HCT116 (cell line): ENCODE measurements around the gene STUM. TPM values are rescaled to one million over a fixed set of nuclear protein-coding genes. Genes with fewer than 3 reads are reported as not detected.

Experiments used
- ATAC-seq: fragments of 200-7000 bp; cut with Tn5 transposase; 2 replicates; pipeline ENCODE4 v1.9.1; 2020; ENCODE audit warnings: mild to moderate bottlenecking, moderate library complexity
- BruUV-seq: library from RNA; stranded (reverse); fragments of 400-500 nt; replicated peaks from 2 replicates; lab custom pipeline; 2021; lab: Mats Ljungman, UMichigan
- CTCF ChIA-PET: fragments of 300-600 bp; sonication (Branson Sonifier 250); formaldehyde crosslinking; loops from one replicate; lab custom pipeline; 2021; ENCODE audit warnings: antibody characterized with exemption; lab: Charles Lee
- POLR2A ChIA-PET: fragments of 300-600, 350-600 bp; sonication (Branson Sonifier 250); formaldehyde crosslinking; loops from one replicate; lab custom pipeline; 2021; ENCODE audit warnings: antibody characterized with exemption; lab: Charles Lee
- RAD21 ChIA-PET, 2 experiments: fragments of 300-600 bp; sonication (Branson Sonifier 250); formaldehyde crosslinking; loops; one replicate each; lab custom pipeline; 2023; ENCODE audit warnings: low total read pairs in 2 of 2; ENCODE audit not compliant: uncharacterized antibody in 2 of 2, unreplicated experiment in 2 of 2, low non-redundant PET in 1 of 2; lab: Charles Lee
- DNase-seq: peaks from one replicate; pipeline ENCODE4 v3.0.0-alpha.2; 2010; ENCODE audit warnings: low read depth, low spot score
- H2AFZ ChIP-seq: fragments of 200-600 bp; shearing (Covaris generic), sonication (generic); 2 replicates; pipeline ENCODE4 v1.6.1; 2017; ENCODE audit warnings: low read depth, mixed run types, mixed read lengths, antibody characterized with exemption, low read length; ENCODE audit not compliant: poor library complexity, severe bottlenecking
- H3K27ac ChIP-seq: 2 replicates; pipeline ENCODE4 v1.5.1; 2012; ENCODE audit warnings: low read depth, low read length
- H3K27me3 ChIP-seq: fragments of 200-600 bp; sonication (generic); 2 replicates; pipeline ENCODE4 v1.6.1; 2016; ENCODE audit warnings: mixed run types, low read length, mixed read lengths; ENCODE audit not compliant: insufficient read depth
- H3K36me3 ChIP-seq, 2 experiments: fragments of 200-500 bp in 1 of 2; fragments of 200-600 bp in 1 of 2; sonication (Bioruptor generic) in 1 of 2; sonication (generic) in 1 of 2; 2 replicates each; pipeline versions ENCODE4 v1.5.1 to v1.6.1; 2014 to 2016; ENCODE audit warnings: low read length in 2 of 2, inconsistent platforms in 1 of 2, mixed read lengths in 1 of 2, mixed run types in 1 of 2; ENCODE audit not compliant: insufficient read depth in 2 of 2, control insufficient read depth in 1 of 2
- H3K4me1 ChIP-seq, 2 experiments: fragments of 200-600 bp in 1 of 2; sonication (generic) in 1 of 2; 2 replicates each; pipeline versions ENCODE4 v1.5.1 to v1.6.1; 2012 to 2017; ENCODE audit warnings: low read length in 2 of 2, inconsistent platforms in 1 of 2, mild to moderate bottlenecking in 1 of 2, mixed read lengths in 1 of 2, mixed run types in 1 of 2, moderate library complexity in 1 of 2; ENCODE audit not compliant: insufficient read depth in 2 of 2, control insufficient read depth in 1 of 2
- H3K4me2 ChIP-seq: fragments of 200-600 bp; sonication (generic); 2 replicates; pipeline ENCODE4 v1.6.1; 2017; ENCODE audit warnings: mixed run types, low read length, mixed read lengths
- H3K4me3 ChIP-seq, 2 experiments: fragments of 200-600 bp in 1 of 2; sonication (generic) in 1 of 2; replicated peaks in 1 of 2; 2 replicates each; pipeline ENCODE4 v1.5.1; 2011 to 2016; ENCODE audit warnings: low read length in 2 of 2, control low read depth in 1 of 2, low read depth in 1 of 2, mild to moderate bottlenecking in 1 of 2, mixed read lengths in 1 of 2, mixed run types in 1 of 2
- H3K79me2 ChIP-seq: fragments of 200-600 bp; sonication (generic); 2 replicates; pipeline ENCODE4 v1.6.1; 2017; ENCODE audit warnings: mild to moderate bottlenecking, mixed run types, low read length, moderate library complexity, mixed read lengths; ENCODE audit not compliant: insufficient read depth
- H3K9ac ChIP-seq: fragments of 200-600 bp; sonication (generic); 2 replicates; pipeline ENCODE4 v1.6.1; 2016; ENCODE audit warnings: low read length, mixed read lengths
- H3K9me2 ChIP-seq: fragments of 200-600 bp; sonication (generic), shearing (Covaris generic); 2 replicates; pipeline ENCODE4 v1.6.1; 2017; ENCODE audit warnings: mixed run types, mild to moderate bottlenecking, moderate library complexity; ENCODE audit not compliant: insufficient read depth
- H3K9me3 ChIP-seq, 2 experiments: fragments of 200-500 bp in 1 of 2; fragments of 200-600 bp in 1 of 2; sonication (Bioruptor generic) in 1 of 2; sonication (generic) in 1 of 2; 2 replicates each; pipeline ENCODE4 v1.6.1; 2014 to 2017; ENCODE audit warnings: low read length in 2 of 2, mixed read lengths in 2 of 2, inconsistent platforms in 1 of 2, low read depth in 1 of 2, mild to moderate bottlenecking in 1 of 2, mixed run types in 1 of 2, moderate library complexity in 1 of 2; ENCODE audit not compliant: control insufficient read depth in 1 of 2, insufficient read depth in 1 of 2
- H4K20me1 ChIP-seq: fragments of 200-600 bp; sonication (generic), shearing (Covaris generic); 2 replicates; pipeline ENCODE4 v1.6.1; 2017; ENCODE audit warnings: mixed run types, mild to moderate bottlenecking, moderate library complexity; ENCODE audit not compliant: insufficient read depth
- CEBPB ChIP-seq: IDR thresholded peaks from 2 replicates; pipeline ENCODE4 v1.6.1; 2012; ENCODE audit warnings: low read depth
- ELF1 ChIP-seq: IDR thresholded peaks from 2 replicates; pipeline ENCODE4 v1.6.1; 2012; ENCODE audit warnings: low read depth, borderline replicate concordance
- EZH2phosphoT487 ChIP-seq: fragments of 200-600 bp; IDR thresholded peaks from 2 replicates; pipeline ENCODE4 v1.6.1; 2018; ENCODE audit warnings: antibody characterized with exemption, borderline replicate concordance
- FOSL1 ChIP-seq: IDR thresholded peaks from 2 replicates; pipeline ENCODE4 v1.6.1; 2012; ENCODE audit warnings: low read depth
- JUND ChIP-seq: IDR thresholded peaks from 2 replicates; pipeline ENCODE4 v1.6.1; 2012
- MAX ChIP-seq: IDR thresholded peaks from 2 replicates; pipeline ENCODE4 v1.6.1; 2012
- RAD21 ChIP-seq: IDR thresholded peaks from 2 replicates; pipeline ENCODE4 v1.6.1; 2012; ENCODE audit warnings: low read depth, mild to moderate bottlenecking
- SIN3A ChIP-seq: IDR thresholded peaks from 2 replicates; pipeline ENCODE4 v1.6.1; 2012; ENCODE audit warnings: low read depth
- YY1 ChIP-seq: IDR thresholded peaks from 2 replicates; pipeline ENCODE4 v1.6.1; 2011; ENCODE audit warnings: low read length, low read depth, moderate library complexity, mild to moderate bottlenecking; ENCODE audit not compliant: insufficient replicate concordance; ENCODE audit errors: extremely low read depth
- ZBTB33 ChIP-seq: IDR thresholded peaks from 2 replicates; pipeline ENCODE4 v1.6.1; 2011; ENCODE audit warnings: mild to moderate bottlenecking, low read length, moderate library complexity; ENCODE audit not compliant: insufficient replicate concordance; ENCODE audit errors: extremely low read depth
- ZFX ChIP-seq: fragments of 450-650 bp; IDR thresholded peaks from 2 replicates; pipeline ENCODE4 v1.6.1; 2017
- ZNF274 ChIP-seq: fragments of 200-500 bp; sonication (Bioruptor generic); IDR thresholded peaks from 2 replicates; pipeline ENCODE4 v1.6.1; 2014; ENCODE audit warnings: mild to moderate bottlenecking, low read depth, low read length, inconsistent platforms
- intact Hi-C: fragments of 100-400 bp; cut with micrococcal nuclease; formaldehyde crosslinking; loops from 2 replicates; pipeline ENCODE4 v1.10.0; 2022
- total RNA-seq: library from RNA; stranded (reverse); gene quantifications from one replicate; pipeline ENCODE4 v1.2.1, GENCODE V29; 2021; ENCODE audit not compliant: unreplicated experiment

Gene STUM
- total RNA-seq, 1 experiment from 2014 or later, result not detected

- RAD21 ChIA-PET, result interaction anchor here in 1 of 2 experiments (0.7 kb wide), 1 partner anchor 191 kb away, joined by 4 read pairs; no protein-coding TSS in a partner anchor
- no peak overlapping the region for H3K27ac ChIP-seq
Observed at GRCh38 chr1:226624526-226624925, 76.0 kb downstream of the STUM start.

More at GRCh38 chr1:226624526-226624925, 76.0 kb downstream of the STUM start:
- no peak for DNase-seq
- Histone ChIP-seq H4K20me1 (no peaks in the 10 kb centered on the region), H3K4me1 (peaks cover 0 to 3% of the 10 kb centered on the region in 2 experiments; a peak in 1 of 4 replicates), H3K9me2 (no peaks in the 10 kb centered on the region), H3K27me3 (no peaks in the 10 kb centered on the region), H2AFZ (no peak overlapping the region), H3K4me3 (no peak overlapping the region), H3K36me3 (no peaks in the 10 kb centered on the region), H3K4me2 (no peak overlapping the region), H3K9me3 (no peaks in the 10 kb centered on the region), H3K9ac (no peak overlapping the region), H3K79me2 (no peaks in the 10 kb centered on the region)
- TF ChIP-seq ZBTB33 (no peak), ELF1 (no peak), YY1 (no peak), CEBPB (no peak), EZH2phosphoT487 (no peak), ZNF274 (no peak), MAX (no peak), JUND (no peak), SIN3A (no peak), RAD21 (no peak), FOSL1 (no peak), ZFX (no peak)
- ATAC-seq, result no peak
- no TSS peak for BruUV-seq
- POLR2A ChIA-PET, result no interaction called here
- CTCF ChIA-PET, result interaction anchor here (0.6 to 0.7 kb wide), 2 partner anchors 54 to 191 kb away, joined by 3 read pairs; no protein-coding TSS in a partner anchor
- intact Hi-C loops, result no loop called here
